Stimulated activated CD4-positive, alpha-beta T cell treated with anti-CD3 and anti-CD28 coated beads, Interleukin-12 subunit alpha, Interleukin-12 subunit beta, amount 100 ng/mL, for 24 hours (primary cell): Measurements from ENCODE around the gene ODAD3.
"Not testable (repeated sequence)": the region's sequence is repeated elsewhere in the genome, so short reads cannot be mapped to it uniquely, and the experiment has no call there.

Experiments used
- DNase-seq, 2 experiments: peaks; one replicate each; pipeline ENCODE4 v3.0.0-alpha.2; 2020; ENCODE audit warnings: low read depth in 2 of 2

Gene ODAD3

GRCh38 chr19:11435057-11435832, at the start of gene ODAD3, which contains the start of gene PRKCSH:
ODAD3 (minus strand) TSS chr19:11435121; CDS start chr19:11435016, 105 bp downstream.
PRKCSH (plus strand) TSS chr19:11435635; CDS start chr19:11436118, 483 bp downstream.
- DNase-seq = peak; percentile 99

DNA sequence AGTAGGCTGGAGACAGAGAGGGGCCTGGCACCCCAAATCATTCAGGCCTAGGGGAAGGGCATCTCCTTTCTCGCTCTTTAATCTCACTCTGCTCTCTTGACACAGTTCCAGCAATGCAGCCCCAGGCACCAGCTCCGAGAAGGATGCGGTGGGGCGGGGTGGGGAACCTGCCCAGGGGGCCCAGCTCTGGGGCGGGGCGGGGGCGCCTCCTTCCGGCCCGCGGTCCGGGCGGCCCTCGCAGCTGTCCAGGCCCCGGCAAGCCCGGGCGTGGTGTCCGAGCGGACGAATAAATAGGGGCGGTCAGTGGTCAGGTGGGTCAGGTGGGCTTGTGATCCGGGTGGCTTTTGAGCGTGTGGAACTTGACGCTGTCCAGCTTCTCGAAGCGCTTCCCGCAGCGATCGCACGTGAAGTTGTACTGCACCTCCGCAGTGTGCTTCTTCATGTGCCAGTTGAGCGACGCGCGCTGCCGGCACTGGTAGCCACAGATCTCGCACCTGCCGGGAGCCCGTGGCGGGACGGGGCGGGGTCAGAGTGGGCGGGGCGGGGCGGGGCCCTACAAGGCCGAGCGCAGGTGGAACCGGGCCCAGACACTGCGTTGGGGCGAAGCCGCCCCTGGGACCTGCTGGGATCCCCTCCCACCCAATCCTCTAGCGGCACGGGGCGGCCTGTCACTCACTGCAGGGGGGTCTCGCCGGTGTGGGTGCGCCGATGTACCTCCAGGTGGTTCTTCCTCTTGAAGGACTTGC, 48.6 kb upstream of the ODAD3 start:
- no peak for DNase-seq

GRCh38 chr19:11482384-11483050, 47.6 kb upstream of the ODAD3 start:
- DNase-seq = peak; percentile 71 to 86

DNA sequence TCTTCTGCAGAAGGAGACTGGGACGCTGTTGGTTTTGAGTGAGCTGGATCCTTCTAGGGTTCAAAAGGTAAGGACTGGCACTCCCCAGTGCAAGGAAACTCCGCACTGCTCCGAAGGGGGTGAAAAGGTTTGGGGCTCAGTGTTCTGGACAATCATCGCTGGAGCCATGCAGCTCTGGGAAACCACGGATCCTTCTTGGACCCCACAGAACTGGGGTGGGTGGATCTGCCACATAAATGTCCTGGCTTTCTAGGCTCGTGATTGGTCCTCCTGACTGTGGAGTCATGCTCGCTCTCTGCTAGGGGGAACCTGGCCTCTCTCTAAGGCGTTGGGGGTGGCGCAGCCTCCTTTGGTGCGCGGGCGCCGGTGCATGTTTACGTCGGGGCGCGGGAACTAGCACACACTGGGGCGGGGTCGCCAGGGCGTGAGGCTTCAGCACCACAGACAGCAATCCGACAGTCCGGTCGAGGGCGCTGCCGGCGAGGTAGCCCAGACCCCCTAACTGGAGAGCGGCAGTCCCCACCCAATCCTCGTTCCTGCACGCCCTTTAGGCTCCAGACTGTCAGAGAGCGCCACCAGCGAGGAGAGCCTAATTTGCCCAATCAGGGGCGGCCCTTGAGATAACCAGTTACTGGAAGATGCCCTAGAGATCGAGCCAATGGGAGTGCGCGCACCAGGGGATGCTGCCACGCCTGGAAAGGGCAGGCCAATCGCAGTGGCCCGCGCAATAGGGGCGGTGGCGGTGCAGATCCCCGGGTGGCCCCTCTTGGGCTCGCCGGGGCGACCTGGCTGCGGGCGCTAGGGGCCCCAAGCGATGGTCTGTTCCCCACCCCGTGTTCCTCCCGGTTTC, 46.8 kb upstream of the ODAD3 start:
- DNase-seq = peak; percentile 53 to 68

GRCh38 chr19:11480715-11481533, 46.0 kb upstream of the ODAD3 start, which contains the start of gene ELAVL3:
ELAVL3 (minus strand) TSS chr19:11481046; CDS start chr19:11480608, 438 bp downstream.
- no peak for DNase-seq

DNA sequence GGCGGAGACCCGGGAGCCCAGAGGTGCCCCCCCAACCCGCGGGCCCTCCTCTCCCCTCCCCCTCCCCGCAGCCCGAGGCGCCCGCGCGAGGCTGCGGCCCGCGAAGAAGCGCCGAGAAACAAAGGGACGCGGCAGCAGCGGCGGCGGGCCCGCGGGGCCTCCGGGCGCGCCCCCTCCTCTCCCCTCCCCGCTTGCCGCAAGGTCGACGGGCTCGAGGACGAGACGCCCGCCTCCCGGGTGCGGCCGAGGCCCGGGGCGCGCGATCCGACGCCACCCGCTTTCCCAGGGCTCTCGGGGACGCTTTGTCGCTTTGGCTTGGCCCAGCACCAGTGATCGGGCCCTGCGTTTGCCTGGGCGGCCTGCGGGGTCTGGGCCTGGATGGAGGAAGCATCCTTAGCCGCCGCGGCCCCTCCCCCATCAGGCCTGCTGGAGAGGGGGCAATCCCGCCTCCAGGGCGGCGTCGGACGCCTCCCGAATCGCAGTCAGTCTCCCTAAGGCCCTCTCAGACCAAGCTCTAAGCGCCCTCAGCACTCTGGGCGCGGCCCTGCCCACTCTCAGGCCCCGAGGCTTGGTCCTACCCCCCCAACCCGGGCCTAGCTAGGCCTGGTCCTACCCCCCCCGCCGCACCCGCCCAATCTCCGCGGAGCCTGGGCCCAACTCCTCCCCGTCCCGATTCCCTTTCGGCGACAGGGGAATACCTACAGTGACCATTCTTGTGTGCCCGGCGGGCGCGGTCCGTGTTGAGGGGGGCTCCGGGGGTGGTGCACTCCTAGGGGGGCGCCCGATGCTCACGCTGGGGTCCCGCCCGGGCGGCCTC, 45.2 kb upstream of the ODAD3 start:
- DNase-seq = no peak

GRCh38 chr19:11479090-11479897, 44.4 kb upstream of the ODAD3 start:
- DNase-seq = no peak

DNA sequence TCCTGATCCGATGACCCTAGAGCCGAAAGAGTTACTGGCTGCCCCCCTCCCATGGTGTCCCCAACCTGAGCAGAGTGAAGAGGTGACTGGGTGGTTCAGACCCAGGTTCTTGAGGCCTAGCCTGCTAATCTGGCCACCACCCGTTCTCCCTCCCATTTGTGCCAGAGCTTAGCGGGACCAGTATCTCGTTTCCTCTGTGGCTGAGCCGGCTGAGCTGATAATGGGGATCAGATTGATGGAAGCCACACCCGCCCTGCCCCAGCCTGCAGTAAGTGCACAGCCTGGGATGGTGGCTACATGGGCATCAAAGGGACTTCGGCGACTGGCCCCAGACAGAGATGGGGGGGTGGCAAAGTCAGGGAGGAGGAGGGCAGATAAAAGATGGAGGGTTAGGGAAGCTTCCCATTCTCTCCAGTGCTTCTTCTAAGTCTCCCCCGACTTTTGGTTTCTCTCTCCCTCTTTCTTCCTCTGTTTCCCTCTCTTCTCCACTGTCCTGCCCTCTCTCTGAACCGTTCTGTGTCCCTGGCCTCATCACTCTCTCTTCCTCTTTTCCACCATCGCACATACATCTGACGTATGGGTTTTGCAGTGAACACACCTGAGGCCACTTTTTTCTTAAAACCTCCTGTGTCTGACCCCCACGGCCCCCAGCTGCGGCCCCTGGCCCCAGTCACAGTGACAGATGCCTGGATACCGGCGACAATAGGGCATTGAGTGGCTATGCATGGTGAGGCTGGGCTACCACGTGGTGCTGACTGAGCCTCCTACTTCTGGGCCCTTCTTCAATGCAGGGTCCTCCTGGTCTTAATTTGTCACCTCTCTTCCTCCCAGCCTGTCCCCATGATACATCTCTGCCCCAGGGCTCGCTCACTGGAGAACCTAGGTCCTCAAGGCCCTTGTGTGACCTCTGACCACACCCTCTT, 43.5 kb upstream of the ODAD3 start:
- DNase-seq = no peak

DNA sequence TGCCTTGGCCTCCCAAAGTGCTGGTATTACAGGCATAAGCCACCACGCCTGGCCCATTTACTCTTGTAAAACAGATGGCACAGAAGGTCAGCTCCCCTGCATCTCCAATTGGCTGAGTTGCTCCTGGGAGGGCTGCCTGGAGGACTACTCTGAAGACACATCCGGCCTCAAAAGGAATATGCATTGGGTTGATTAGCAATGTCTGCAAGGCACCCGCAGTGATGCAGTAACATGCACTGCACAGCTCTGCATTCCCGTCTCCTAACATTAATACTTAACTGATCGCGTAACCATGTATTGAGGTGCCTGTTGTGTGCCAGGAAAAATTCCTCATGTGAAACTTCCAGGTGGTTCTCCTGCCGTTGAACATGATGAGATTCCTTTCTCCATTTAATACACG, 40.9 kb upstream of the ODAD3 start:
- DNase-seq = no peak

GRCh38 chr19:11475343-11475742, 40.4 kb upstream of the ODAD3 start:
- DNase-seq = not testable (repeated sequence)

DNA sequence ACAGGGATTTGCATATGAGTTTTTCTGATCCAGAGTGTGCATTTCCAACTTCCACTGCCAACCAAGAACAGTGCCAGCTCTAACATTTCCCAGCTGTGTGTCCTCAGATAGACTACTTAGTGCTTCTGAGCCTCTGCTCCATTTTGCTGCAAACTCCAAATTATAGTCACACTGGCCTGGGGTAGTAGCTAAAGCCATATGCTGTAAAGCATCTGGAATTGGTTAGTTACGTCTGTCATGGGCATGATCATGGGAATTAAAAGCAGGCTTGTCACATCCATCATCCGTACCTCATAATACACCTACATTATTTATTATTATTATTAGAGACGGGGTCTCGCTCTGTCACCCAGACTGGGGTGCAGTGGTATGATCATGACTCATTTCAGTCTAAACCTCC, 38.8 kb upstream of the ODAD3 start:
- no peak for DNase-seq

DNA sequence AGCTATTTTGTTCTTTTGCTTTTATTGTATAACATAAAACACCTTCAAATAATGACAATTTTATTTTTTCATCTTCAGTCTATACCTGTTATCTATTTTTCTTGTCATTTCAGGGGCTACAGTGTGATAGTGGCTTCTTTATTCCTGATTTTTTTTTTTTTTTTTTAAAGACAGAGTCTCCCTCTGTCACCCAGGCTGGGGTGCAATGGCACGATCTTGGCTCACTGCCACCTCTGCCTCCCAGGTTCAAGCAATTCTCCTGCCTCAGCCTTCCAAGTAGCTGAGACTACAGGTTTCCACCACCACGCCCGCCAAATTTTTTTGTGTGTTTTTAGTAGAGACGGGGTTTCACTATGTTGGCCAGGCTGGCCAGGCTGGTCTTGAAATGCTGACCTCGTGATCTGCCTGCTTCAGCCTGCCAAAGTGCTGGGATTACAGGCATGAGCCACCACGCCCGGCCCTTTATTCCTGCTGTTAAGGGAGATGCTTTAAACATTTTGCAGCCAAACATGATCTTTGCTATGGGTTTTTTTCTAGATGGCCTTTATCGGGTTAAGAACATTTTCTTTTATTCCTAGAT, 33.4 kb upstream of the ODAD3 start:
- not testable (repeated sequence) for DNase-seq

GRCh38 chr19:11465600-11465999, 30.7 kb upstream of the ODAD3 start:
- no peak for DNase-seq

DNA sequence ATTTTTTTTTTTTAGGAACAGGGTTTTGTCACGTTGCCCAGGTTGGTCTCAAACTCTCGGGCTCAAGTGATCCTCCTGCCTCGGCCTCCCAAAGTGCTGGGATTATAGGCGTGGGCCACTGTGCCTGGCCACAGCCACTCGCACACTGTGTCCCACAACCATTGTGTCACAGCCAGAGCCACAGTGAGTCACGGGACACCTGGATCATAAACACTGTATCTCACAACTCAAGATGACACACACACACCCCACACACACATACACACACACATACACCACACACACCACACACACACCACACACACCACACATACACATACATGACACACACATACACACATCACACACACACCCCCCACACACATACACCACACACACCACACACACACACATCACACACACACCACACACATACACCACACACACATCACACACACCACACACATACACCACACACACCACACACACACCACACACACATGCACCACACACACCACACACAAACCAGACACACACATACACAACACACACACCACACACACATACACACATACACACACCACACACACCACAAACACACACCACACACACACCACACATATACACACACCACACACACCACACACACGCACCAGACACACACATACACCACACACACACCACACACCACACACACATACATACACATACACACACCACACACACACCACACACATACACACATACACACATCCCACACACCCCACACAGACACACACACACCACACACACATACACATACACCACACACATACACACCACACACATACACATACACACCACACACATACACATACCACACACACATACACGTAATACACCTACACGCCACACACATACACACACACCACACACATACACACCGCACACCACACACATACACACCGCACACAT, 29.7 kb upstream of the ODAD3 start:
- no peak for DNase-seq

GRCh38 chr19:11463391-11463790, 28.5 kb upstream of the ODAD3 start:
- no peak for DNase-seq

DNA sequence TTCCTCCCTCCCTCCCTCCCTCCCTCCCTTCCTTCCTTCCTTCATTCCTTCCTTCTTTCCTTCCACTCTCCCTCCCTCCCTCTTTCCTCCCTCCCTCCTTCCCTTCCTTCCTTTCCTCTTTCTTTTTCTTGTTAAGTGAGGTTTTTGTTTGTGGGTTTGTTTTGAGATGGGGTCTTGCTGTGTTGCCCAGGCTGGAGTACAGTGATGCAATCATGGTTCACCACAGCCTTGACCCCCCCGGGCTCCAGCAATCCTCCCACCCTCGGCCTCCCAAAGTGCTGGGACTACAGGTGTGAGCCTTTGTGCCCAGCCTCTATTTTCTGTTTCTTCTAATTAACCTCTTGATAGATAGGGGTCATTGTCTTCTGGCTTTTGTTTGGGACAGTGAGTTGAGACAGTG, 26.5 kb upstream of the ODAD3 start:
- DNase-seq = no peak
